Activated CD4-positive, CD25-positive, alpha-beta regulatory T cell treated with anti-CD3 and anti-CD28 coated beads, Interleukin-2, amount 50 U/mL, for 72 hours (primary cell): ENCODE data around the gene JOSD1.

Experiments
- DNase-seq: peaks from one replicate; pipeline ENCODE4 v3.0.0; 2021

JOSD1 gene

DNA sequence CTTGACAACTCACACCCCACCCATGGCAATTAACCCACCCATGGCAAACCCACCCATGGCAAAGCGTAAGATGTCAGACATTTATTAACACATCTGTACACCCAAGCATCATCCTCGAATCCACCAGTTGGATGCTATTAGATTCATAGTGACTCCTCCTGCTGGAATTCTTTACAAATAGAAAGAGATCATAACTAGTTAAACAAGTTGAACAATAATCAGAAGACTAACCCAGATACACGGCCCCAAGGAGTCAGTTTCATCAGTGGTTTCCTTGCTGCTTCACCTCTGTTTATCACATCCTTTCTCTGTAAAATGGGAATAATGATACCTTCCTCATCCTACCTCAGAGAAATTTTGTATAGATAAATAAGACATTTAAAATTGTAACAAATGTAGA is 10.1 kb upstream of the JOSD1 start:
- DNase-seq = no peak

DNA sequence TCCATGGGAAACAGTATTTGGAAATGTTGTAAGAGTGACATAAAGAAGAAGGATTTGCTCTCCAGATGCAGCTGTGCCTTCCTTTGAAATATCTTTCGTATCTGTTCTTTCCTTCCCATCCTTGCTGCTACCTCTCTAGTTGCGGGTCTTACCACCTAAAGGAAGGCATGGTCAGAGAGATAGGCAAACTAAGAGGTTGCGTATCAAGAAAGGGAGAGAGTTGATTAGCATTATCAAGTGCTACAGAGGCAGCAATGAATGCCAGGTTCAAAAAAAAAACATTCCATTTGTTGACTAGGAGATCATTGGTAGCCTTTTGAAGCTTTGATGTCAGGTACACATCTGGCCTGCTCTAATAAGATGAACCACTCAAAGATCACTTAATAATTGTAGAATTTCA is 9.6 kb upstream of the JOSD1 start:
- no peak for DNase-seq

DNA sequence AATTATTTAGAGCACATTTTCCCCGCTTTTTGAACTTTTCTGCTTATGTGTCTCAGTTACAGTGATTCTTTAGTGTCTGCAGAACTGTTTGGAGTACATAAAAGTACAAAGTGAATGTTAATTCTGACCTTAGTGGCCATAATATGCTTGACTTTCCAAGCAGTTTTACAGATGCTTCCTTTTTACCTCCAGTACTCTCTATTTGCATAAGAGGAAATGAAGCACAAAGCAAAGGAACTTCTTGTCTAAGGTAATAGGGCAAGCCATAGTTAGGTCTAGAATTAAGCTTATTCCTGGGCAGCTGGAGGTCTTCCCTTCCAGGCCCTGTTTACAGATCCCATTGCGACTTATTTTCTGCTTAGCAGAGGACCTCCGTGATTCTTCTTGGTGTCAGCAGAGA is 8.6 kb upstream of the JOSD1 start:
- no peak for DNase-seq

DNA sequence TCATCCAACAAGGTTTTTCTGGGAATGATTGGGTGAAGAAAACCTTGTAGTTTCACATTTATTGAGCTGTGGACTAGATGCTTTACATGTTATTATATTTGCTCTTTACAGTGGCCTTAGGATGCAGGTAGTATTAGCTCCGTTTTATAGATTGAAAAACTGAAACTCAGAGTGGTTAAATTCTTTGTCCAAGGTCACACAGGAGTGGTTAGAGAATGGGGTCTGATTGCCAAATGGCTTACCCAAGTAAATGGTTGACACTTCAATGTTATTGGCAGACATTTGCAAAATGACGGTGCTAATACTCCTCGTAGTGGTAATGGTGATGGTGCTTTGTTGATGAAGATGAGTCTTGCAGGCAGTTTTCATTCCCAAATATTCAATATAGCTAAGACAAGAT is 7.2 kb upstream of the JOSD1 start:
- DNase-seq = no peak

DNA sequence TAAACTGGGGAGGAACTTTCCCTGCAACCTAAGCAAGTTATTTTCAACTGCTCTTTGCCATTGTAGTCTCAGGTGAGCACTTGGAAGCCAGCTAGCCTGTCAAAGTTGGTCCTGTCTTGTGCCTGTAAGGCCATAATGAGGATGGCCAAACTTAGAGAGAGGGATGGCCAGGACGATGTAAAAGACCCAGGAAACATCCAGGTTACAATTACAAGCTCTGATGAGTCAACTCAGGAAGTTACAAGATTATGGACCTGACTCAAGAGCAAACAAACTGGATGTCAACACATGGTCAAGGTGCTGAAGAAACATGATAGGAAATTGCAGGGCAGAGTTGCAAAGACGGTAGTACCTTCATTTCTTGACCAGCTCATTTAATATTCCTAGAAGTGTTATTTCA is 6.6 kb upstream of the JOSD1 start:
- no peak for DNase-seq

DNA sequence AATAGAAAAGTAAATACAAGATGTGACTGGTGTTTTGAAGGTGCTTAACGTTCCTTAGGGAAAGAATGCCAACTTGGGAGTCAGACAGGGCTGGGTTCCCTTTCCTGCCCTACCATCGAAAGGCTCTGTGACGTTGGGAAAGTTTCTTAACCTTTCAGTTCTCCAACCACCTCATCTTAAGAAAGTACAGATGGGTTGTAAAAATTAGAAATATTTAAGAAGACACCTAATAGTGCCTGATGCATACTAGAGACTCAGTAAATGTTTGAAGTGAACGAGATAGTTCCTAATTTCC is 6.1 kb upstream of the JOSD1 start:
- DNase-seq = no peak

DNA sequence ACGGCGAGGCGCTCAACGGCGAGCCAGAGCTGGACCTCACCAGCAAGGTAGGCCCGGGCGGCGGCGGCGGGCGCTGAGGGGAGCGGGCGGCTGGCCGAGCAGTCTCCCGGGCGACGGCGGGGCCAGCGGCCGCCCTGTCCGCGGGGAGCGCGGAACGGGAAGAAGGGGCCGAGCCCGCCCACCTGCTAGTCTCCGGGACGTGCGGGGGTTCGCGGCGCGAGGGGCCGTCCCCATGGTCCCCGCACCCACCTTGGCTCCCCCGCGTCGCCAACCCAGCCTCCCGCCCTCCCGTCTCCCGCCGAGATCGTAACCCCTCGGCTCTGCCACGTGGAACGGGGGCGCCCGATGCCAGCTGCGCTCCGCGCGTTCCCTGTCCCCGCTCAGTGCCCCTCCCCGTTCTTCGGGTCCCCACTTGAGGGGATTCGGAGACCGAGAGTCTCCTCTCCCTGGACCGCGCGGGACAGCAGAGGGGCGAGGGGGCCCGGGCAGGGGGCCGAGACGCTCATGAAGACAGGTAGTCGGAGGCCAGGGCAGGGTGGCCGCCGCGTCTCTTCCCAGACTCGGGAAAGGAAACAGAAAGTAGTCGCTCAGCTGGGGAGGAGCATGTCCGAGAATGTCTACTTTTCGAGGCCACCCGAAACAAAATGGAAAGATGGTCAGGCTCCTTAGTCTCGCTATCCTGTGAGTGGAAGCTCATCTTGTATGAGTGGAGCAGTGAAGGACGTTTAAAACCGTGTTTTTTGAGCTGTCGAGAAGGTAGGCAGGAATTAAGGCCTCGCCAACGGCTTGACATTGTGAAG is 5.6 kb upstream of the JOSD1 start:
- DNase-seq = peak; percentile 57

DNA sequence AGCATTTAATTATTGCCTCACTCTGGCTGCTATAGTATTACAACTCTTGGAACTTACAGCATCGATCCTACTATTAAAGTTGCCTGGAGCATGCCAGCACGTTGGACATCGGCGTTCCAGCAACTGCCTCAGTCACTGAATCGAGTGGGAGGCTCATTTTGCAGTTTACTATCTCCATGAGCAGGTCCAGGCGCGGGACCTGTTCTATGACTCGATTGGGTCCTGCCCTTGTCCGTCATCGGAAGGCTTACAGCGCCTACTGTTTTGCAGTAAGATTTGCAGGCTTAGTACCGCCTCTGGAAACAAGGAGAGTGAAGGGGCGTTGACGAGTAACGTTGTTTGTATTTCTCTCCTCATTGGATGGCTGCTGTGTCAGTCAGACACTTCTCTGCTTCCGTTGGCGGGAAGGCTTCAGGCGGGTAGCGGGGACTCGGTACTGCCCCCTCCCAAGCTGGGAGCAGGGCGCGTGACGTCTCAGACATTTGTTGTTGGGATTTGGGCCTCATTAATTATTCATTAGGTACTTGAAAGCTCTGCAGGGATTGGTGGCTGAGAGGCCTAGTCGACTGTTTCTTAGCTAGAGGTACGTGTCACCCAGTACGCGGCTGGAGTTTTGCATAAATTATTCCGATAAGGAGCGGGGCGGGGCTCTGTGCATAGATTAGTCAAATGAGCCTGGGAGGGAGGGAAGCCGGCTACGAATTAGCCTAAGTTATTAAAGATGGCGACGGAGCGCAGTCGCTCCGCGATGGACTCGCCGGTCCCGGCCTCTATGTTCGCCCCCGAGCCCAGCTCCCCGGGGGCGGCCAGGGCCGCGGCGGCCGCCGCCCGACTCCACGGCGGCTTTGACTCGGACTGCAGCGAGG is 4.7 kb upstream of the JOSD1 start, which contains the start of gene GTPBP1:
TSS of gene GTPBP1 (plus strand) at position 710 of the 866 bp plus-strand sequence. CDS start at position 722, 12 bp downstream.
- peak; percentile 90 for DNase-seq

DNA sequence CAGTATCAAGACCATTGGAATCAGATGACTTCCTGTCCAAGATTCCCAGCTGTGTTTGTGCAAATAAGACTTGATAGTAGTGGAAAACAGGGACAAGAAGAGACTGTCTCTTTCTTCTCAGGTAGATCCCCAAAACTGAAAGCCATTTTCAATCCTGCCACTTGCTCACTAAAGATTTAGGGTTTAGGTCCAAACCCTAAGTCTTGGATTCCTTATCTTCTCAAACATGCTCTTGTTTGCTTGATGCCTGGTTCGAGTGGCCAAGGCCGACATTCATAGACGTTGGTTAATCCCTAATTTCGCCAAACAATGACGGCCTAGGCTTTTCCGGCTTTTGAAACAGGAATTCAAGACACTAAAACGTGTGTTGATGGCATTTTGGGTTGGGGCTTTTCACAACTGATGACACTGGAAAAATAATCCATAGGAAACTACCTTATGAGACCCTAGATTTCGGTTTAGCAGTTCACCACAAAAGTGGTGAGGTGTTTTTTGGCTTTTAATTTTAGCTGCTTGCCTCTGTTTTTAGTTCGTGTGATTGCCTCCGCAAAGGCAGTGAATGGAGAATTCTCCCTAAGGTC is 4.0 kb upstream of the JOSD1 start:
- DNase-seq = no peak

DNA sequence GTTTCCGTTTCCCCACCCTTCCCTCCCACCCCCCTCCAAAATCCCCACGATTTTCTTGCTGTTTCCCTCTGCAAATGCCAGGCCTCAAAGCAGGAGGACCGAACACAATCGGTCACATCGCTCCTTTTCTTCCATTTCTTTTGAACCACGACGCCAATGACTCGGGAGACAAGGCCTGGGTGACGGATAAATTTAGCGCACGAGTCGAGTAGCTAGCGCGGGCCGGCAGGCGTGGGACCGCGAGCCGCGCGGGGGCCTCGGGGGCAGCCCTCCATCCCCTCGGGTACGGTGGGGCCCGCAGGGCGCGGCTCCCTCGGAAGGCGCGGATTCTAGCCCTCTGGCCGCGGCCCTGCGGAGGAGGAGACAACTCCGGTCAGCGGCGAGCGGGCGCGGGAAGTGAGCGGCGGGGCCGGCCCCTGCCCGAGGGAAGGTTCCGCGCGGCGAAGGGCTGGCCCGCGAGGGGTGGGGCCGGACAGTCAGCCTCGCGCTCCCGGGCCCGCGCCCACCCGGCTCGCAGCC is 414 bp downstream of the JOSD1 start:
- DNase-seq = no peak

DNA sequence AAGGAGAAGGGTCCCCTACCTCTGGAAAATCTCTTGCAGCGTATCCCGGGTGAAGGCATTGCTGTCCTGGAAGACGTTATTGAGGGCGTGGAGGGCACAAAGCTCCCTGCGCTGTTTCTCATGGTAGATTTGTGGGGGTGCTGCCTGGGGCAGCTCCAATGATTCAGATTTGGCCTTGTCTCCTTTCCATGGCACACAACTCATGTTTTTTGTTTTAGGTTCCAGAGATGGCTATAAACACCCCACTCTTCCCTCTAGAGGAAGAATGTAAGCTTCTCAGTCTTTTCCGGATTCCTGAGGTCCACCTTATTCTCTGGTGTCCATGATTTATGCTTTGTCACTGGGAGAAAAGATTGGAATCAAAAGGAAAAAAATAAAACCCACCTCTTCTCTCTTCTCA is 959 bp downstream of the JOSD1 start:
- no peak for DNase-seq

DNA sequence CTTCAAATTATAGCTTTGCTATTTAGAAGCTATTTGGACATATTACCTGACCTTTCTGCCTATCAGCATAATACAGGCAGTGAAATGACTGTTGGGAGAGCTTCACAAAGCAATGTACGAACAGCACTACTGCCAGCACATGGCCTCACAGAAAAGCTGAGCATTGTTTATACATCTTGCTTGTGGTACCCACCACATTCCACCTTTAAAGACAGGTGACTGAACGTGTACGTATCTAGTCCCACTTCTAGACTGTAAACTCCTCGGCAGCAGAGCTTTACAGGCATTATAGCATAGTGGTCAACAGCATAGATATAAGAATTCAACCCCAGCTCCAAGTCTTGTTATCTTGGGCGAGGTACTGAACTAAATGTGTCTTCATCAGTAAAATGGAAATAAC is 1.6 kb downstream of the JOSD1 start:
- no peak for DNase-seq

DNA sequence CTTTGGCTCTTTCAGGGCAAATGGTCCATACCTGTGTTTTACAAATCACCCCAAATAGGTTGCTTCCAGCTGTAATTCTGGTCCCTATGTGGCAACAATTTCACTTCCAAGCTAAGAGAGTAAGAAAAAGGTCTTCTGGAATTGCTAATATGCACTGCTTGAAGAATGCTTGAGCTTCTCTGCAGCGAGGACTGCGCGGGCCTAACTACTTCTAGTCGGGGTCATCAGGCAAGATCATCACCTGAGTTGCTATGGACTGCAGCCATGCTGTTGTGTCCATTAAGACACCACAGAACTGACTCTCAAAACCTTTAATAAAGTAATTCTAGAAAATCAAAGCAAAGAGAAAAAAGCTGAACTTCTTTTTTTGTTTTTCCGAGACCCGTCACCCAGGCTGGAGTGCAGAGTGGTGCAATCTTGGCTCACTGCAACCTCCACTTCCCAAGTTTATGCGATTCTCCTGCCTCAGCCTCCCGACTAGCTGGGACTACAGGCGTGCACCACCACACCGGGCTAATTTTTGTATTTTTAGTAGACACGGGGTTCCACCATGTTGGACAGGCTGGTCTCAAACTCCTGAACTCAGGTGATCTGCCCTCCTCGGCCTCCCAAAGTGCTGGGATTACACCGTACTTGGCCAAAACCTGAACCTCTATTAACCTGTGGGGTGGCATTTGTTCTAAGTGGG is 2.2 kb downstream of the JOSD1 start:
- DNase-seq = no peak

DNA sequence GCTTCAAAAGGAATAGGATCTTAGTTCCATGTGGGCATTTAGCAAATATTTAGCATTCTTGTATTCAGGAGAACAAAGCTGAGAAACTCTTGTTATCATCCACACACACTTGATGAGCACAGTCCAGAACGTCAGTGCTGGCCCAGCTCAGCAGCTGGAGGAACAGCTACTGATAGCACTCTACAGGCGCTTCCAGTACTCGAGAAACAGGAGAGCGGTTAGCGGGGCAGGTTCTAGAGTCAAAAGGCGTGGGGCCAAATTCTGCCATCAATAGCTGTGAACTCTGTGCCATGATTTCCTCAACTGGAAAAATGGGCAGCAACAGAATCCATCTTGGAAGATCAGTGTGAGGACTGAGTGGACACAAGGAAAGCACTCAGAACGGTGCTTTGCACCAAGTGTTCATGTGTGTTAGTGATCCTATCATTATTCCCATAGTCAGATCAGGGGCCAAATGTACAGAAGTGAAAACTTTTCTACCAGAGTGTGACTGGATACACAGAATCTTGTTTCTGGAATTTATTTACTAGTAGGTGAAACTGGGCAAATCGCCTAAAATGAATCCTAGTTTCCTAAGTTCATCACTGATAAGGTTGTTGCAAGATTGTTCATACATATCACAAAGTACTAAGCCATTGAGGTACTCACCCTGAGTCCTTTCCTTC is 3.2 kb downstream of the JOSD1 start:
- no peak for DNase-seq

DNA sequence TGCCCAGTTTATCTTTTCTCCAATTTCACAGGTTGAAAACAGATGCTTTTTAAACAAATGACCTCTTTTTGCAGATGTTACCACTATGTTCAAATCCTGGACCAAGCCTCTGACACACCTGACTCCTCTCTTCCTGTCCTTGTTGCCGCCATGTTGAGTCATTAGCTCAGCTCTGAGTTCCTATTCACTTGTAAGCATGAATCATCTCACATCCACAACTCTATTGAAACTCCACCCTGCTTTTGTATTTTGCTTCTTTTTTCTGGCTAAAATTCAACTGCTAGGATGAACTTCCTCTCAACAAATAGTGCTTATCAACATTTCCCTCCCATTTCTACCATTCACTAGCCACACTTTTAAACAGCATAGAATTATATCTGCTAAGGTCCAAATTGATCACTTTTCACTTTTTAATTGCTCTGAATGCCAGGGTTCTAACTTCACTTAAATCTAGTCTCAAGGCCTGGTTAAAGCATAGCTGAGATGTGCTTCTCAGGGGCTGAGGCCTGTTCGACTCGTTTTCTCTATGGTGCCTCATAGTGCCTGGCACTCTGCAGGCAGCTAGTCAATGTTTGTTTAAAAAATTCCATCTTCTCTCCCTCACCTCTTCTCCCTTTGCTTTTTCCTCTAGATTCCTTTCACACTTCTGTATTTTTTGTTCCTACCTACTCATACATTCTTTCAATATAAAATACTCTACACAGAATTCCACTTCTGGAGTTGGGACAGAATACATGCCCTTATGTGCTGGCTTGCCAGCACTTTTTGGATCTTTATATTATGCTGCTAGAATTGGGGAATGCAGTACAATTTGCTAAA is 3.9 kb downstream of the JOSD1 start:
- no peak for DNase-seq

DNA sequence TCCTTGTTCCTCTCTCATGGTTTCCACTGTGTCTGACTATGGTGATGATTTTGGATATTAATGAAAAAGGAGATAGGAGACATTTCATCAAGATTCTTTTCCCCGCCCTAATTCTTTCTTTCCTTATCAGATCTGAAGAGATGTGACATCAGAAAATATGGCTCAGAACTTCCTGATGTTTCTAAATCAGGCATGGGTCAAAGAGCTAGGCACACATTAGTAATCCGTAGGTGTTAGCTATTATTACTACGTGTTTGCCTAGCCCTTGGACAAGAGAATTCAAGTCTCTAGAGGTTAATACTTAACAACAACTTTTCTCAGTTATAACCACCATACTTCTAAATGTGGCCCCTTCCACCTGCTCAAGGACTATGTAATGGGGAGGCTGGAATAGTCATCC is 5.8 kb downstream of the JOSD1 start:
- DNase-seq = no peak

DNA sequence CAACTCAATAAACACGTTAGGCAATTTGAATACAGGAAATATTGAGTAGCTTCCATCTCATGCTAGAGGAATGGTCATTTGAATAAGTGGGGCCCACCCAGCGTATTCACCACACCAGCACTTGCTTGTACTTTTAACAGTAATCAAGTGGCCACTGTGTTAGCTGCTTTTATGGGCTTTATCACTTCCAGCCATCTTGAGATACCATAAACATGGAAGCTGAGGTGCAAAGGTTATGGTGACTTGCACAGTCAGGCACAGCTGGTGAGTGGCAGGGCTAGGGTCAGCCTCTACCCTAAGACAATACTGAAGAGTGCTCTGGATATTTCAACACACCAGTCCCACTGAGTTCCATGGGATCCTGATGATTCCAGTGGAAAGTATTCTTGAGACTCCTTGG is 6.7 kb downstream of the JOSD1 start:
- no peak for DNase-seq

DNA sequence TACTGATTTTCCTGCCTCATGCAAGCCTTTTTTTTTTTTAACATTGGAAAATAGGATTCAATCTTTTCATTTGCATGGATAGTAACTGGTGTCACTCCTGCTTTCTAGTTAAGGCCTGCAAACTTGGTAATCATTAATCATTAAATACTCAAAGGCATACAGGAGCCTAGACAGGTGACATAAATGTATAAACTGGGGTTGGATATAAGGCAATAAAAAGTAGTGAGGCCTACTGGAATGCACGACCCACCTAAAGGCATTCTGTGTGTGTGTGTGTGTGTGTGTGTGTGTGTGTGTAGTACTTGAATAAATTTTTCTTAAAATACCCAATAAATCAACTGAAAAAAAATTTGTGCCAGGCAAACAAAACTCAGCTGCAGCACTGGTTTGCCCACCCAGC is 11.1 kb downstream of the JOSD1 start:
- DNase-seq = no peak

DNA sequence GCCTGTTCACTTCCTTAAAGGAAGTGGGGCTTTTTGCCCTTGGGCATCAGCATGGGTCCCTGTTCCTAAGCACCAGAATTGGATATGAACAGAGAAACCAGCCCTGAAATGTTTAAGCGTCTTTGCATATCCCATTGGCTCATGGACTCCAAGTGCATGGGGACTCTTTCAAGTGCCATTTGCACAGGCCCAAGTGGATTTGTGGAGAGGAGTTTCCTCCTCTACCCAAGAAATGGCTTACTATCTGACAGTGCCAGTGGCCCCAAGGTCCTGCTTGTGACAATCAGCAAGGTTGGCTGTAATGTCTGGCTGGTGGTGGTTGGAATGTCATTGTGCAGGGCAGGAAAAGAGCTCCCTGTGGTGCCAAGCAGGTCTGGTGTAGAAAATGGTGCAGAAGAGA is 15.0 kb downstream of the JOSD1 start:
- DNase-seq = no peak

DNA sequence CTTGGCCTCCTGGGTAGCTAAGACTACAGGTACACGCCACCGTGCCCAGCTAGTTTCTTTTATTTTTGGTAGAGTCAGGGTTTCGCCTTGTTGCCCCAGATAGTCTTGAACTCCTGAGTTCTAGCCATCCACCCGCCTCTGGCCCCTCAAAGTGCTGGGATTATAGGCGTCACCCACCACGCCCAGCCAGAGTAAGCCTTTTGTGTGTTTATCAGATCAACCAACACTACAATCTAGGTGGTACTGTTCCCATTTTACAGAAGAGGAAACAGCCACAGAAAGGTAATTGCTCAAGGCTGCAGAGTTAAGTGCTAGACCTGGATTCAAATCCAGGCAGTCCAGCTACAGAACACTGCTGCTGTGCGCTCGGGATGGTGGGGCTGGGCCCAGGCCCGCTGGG is 15.8 kb downstream of the JOSD1 start:
- no peak for DNase-seq

DNA sequence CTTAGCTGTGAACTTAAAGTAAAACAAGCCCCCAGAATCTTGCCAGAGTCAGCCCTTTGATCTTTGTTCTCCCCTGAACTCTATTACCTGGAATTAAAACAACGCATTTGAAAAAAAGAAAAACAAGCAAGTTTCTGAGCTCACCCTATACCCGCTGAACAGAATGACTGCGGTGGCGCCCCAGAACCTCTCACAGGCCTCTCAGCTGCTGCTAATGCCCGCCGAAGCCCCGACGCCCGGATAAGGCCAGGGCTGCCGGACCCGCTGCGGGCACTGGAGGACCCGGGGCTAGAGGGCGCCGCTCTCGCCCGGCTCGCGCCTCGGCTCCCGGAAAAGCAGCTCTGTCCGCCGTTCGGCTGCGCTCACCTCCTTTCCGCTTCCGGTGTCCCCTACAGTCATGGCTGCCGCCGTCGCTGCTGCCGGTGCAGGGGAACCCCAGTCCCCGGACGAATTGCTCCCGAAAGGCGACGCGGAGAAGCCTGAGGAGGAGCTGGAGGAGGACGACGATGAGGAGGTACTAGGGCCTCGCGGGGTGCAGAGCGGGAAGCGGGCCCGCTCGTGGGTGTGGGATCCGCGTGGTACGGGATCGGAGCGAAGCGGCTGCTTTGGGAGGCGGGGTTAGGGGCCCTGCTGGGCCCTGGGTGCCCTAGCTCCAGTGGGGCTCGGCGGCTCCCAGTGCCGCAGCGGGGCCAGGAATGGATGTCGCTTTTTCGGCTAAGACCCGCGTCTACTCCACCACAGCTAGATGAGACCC is 19.0 kb downstream of the JOSD1 start, which contains the start of gene TOMM22:
TSS of gene TOMM22 (plus strand) at position 376 of the 754 bp plus-strand sequence. CDS start at position 398, 22 bp downstream.
- DNase-seq = peak; percentile 87
